Left lobe of liver (tissue), 2 donors: ENCODE measurements around the gene CCDC201. TPM values are rescaled to one million over a fixed set of nuclear protein-coding genes. Genes with fewer than 3 reads are reported as not detected.
"Not testable (repeated sequence)": the region's sequence is repeated elsewhere in the genome, so short reads cannot be mapped to it uniquely, and the experiment has no call there.

Source experiments
- ATAC-seq: fragments of 200-7000 bp; cut with Tn5 transposase; one replicate; pipeline ENCODE4 v1.9.1; 2020; ENCODE audit warnings: mild to moderate bottlenecking, moderate library complexity
- DNase-seq: peaks from one replicate; pipeline ENCODE4 v3.0.0-alpha.2; 2020; ENCODE audit warnings: low spot score
- total RNA-seq: library from RNA; stranded (reverse); gene quantifications from one replicate; pipeline ENCODE4 v1.2.1, GENCODE V29; 2021
- donor health status: DM: no; HTN: no; CAD: no; lungs with moderate emphysema.
- donor health status: DM: no; HTN: yes; CAD: no.

The CCDC201 gene
- total RNA-seq, 1 donor from 2014 or later: not detected

GRCh38 chr7:45827731-45828130 is 45.2 kb downstream of the CCDC201 start:
- ATAC-seq, DNase-seq: not testable (repeated sequence)

DNA sequence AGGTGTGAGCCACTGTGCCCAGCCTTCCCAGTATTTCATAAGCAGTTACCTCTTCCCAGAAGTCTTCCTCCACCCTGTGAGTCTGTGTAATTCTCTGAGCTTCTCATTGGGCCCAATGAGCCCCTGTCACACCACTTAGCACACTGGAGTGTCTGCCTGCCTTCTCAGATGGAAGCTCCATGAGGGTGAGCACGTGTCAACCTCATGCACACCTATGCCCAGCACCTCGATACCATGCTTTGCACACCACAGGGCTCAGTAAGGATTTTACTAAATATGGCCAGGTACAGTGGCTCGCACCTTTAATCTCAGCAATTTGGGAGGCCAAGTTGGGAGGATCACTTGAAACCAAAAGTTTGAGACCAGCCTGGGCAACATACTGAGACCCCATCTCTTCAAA is 46.3 kb downstream of the CCDC201 start:
- not testable (repeated sequence) for DNase-seq, ATAC-seq

GRCh38 chr7:45818763-45819162 is 54.1 kb downstream of the CCDC201 start:
- not testable (repeated sequence) for DNase-seq, ATAC-seq

DNA sequence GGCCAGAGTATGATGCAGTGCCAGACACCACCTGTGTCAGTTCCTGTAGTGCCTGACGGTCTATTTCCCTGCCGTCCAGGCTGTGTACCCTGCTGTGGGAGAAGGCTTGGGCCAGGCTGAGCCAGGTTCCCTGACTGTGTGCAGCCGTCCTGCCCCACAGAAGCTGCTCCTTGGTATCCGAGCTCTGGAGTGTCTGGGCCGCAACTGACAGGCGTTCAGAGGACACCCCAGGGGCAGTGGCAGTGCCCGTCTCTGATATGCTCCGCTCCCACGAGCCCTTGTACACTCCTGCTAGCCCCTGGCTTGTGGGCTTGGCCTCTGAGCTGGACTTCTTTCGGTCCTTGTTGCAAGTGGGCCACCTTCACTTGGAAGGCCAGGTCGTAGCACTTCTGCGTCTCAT is 55.0 kb downstream of the CCDC201 start:
- ATAC-seq, DNase-seq: not testable (repeated sequence)

DNA sequence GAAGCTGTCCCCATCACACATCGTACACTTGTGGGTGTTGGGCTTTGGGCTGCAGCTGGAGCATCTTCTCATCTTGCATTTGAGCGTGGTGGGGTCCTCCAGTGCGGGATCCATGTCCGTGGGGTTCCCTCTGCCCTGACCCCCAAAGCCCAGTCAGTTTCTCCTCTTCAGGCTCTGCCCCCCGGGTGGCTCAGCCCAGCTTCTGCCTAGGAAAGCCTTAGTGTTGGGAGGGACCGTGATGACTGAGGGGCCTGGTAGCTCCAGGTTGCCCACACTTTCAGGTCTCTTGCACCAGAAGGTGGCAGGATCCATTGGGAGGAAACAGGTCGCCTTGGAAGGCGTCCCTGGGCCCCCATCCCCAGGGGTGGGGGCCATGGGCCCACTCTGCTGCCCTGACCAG is 55.9 kb downstream of the CCDC201 start:
- DNase-seq, ATAC-seq: not testable (repeated sequence)

DNA sequence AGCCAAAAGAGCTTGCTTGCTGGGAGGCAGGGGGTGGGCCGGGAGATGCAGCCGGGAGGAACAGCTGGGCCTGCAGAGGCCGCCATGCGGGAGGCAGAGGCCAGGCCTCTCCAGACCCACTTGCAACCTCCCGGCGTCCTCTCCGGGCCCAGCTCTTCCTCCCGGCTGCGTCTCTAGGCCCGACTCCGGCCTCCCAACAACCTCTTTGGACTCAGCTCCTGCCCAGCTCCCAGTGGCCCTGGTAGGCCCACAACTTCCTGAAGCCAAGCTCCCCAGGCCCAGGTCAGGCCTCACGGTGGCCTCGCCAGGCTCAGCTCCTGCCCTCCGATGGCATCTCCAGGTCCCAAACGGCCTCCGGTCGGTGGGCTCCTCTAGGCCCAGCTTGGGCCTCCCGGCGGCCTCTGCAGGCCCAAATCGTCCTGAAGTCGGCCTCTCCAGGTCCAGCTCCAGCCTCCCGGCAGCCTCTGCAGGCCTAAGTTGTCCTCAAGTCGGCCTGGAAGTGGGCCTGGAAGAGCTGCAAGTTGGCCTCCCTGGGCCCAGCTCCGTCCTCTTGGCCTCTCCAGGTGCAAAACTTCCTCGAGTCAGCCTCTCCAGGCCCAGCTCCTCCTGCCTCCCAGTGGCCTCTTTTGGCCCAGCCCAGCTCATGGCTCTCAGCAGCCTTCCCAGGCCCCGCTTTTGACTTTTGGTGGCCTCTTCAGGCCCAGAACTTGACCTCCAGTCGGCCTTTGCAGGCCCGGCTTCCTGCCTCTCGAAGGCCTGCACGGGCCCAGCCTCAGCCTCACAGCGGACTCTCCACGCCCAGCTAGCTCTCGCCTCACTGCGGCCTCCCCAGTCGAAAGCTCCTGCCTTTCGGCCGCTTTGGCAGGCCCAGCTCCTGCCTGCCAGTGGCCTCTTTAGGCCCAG is 58.4 kb downstream of the CCDC201 start:
- not testable (repeated sequence) for DNase-seq, ATAC-seq

DNA sequence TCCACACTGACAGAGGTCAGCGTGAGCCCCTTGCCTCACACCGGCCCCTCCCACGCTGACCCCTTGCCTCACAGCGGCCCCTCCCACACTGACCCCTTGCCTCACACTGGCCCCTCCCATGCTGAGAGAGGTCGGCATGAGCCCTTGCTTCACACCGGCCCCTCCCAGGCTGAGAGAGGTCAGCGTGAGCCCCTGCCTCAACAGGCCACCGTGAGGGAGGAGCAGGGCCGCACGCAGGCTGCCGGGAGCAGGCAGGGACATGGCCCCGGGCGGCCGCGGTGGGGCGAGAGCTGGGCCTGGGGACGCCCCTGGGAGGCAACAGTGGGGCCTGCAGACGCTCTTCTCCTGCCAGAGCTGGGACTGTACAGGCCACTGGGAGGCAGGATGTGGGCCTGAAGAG is 59.1 kb downstream of the CCDC201 start:
- DNase-seq, ATAC-seq: not testable (repeated sequence)

GRCh38 chr7:45812946-45813345 is 59.9 kb downstream of the CCDC201 start:
- DNase-seq (no peak), ATAC-seq (no peak)

DNA sequence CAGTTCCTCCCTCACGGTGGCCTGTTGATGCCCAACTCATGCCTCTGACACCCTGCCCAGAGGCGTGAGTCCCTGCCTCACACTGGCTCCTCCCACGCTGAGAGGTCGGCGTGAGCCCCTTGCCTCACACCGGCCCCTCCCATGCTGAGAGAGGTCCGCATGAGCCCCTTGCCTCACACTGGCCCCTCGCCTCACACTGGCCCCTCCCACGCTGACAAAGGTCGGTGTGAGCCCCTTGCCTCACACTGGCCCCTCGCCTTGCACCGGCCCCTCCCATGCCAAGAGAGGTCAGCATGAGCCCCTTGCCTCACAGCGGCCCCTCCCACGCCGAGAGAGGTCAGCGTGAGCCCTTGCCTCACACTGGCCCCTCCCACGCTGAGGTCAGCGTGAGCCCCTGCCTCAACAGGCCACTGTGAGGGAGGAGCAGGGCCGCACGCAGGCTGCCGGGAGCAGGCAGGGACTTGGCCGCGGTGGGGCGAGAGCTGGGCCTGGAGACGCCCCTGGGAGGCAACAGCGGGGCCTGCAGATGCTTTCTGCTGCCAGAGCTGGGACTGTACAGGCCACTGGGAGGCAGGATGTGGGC is 61.1 kb downstream of the CCDC201 start:
- not testable (repeated sequence) for DNase-seq, ATAC-seq

DNA sequence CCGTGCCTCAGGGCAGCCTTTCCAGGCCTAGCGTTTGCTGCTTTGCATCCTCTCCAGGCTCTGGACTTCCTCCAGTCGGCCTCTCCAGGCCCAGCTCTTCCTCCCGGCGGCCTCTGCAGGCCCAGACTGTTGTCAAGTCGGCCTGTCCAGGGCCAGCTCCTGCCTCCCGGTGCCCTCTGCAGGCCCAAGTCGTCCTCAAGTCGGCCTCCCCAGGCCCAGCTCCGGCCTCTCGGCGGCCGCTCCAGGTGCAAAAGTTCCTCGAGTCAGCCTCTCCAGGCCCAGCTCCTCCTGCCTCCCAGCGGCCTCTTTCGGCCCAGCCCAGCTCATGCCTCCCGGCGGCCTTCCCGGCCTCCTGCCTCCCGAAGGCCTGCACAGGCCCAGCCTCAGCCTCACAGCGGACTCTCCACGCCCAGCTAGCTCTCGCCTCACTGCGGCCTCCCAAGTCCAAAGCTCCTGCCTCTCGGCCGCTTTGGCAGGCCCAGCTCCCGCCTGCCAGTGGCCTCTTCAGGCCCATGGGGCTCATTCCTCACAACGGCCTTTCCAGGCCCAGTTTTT is 62.4 kb downstream of the CCDC201 start:
- not testable (repeated sequence) for ATAC-seq

More for the DNA sequence above, 62.4 kb downstream of the CCDC201 start:
- DNase-seq: not testable (repeated sequence)

Other genes starting within 250 kb of the CCDC201 start
- gene IGFBP1, start 15.4 kb upstream of the CCDC201 start, total RNA-seq: 13.7 TPM
- gene IGFBP3, start 48.2 kb upstream of the CCDC201 start, total RNA-seq: 140 TPM